Osteoblast (primary cell): ENCODE results near the gene IL7R. TPM values are rescaled to one million over a fixed set of nuclear protein-coding genes. Genes with fewer than 3 reads are reported as not detected.
"Not testable (repeated sequence)": the region's sequence is repeated elsewhere in the genome, so short reads cannot be mapped to it uniquely, and the experiment has no call there.

Experiments
- DNase-seq: peaks from one replicate; pipeline ENCODE4 v3.0.0; 2011; ENCODE audit warnings: low spot score, mixed read lengths; ENCODE audit not compliant: insufficient read length; ENCODE audit errors: missing footprints
- H2AFZ ChIP-seq: 2 replicates; pipeline ENCODE4 v1.6.0; 2011; ENCODE audit warnings: mild to moderate bottlenecking, low read length
- H3K27ac ChIP-seq: 2 replicates; pipeline ENCODE4 v1.5.1; 2011; ENCODE audit warnings: mild to moderate bottlenecking, low read depth, low read length, moderate library complexity
- H3K27me3 ChIP-seq: 2 replicates; pipeline ENCODE4 v1.6.0; 2012; ENCODE audit warnings: mild to moderate bottlenecking, control low read depth, inconsistent platforms, low read length, moderate library complexity; ENCODE audit not compliant: insufficient read depth
- H3K36me3 ChIP-seq: 2 replicates; pipeline ENCODE4 v1.5.1; 2011; ENCODE audit warnings: mild to moderate bottlenecking, low read length, control low read depth, moderate library complexity; ENCODE audit not compliant: insufficient read depth
- H3K4me1 ChIP-seq: 2 replicates; pipeline ENCODE4 v1.5.1; 2011; ENCODE audit warnings: mild to moderate bottlenecking, low read length, control low read depth, moderate library complexity; ENCODE audit not compliant: insufficient read depth
- H3K4me2 ChIP-seq: 2 replicates; pipeline ENCODE4 v1.6.0; 2011; ENCODE audit warnings: mild to moderate bottlenecking, low read length; ENCODE audit not compliant: insufficient read depth
- H3K4me3 ChIP-seq: fragments of 200-600 bp; sonication (generic); 3 replicates; pipeline ENCODE4 v1.5.1; 2012; ENCODE audit warnings: mild to moderate bottlenecking, low read length, inconsistent platforms; ENCODE audit not compliant: insufficient read depth
- H3K79me2 ChIP-seq: 2 replicates; pipeline ENCODE4 v1.6.0; 2012; ENCODE audit warnings: mild to moderate bottlenecking, low read length, control low read depth, inconsistent platforms; ENCODE audit not compliant: insufficient read depth
- H3K9me3 ChIP-seq: 2 replicates; pipeline ENCODE4 v1.5.1; 2011; ENCODE audit warnings: low read depth, low read length, control low read depth
- H4K20me1 ChIP-seq: 2 replicates; pipeline ENCODE4 v1.6.0; 2012; ENCODE audit warnings: mild to moderate bottlenecking, low read length, control low read depth; ENCODE audit not compliant: insufficient read depth
- CTCF ChIP-seq: IDR thresholded peaks from 2 replicates; pipeline ENCODE4 v1.5.1; 2011; ENCODE audit warnings: mild to moderate bottlenecking, low read depth, low read length, moderate library complexity; ENCODE audit errors: extremely low read depth
- total RNA-seq: library from RNA; depleted of rRNA; stranded (reverse); fragments of >200 nt; gene quantifications from 2 replicates; pipeline ENCODE4 v1.2.3, GENCODE V29; 2012

IL7R gene
- total RNA-seq, 1 donor: 2.2 TPM

- H3K4me2 ChIP-seq: peak overlapping the region; percentile 87
Observed at GRCh38 chr5:35852773-35853172, 3.9 kb upstream of the IL7R start.

GRCh38 chr5:35853631-35854030 is 3.1 kb upstream of the IL7R start:
- no peak for TF ChIP-seq CTCF

More at GRCh38 chr5:35852773-35853172, 3.9 kb upstream of the IL7R start:
- peak overlapping the region; percentile 57 for H2AFZ ChIP-seq
- H3K4me3 ChIP-seq: peak overlapping the region; percentile 71
- H3K79me2 ChIP-seq: no peaks in the 10 kb centered on the region
- no peak for DNase-seq
- H3K4me1 ChIP-seq: peaks cover 53% of the 10 kb centered on the region
- H3K36me3 ChIP-seq: no peaks in the 10 kb centered on the region
- H3K9me3 ChIP-seq: no peaks in the 10 kb centered on the region
- peak overlapping the region; percentile 62 for H3K27ac ChIP-seq
- no peaks in the 10 kb centered on the region for H3K27me3 ChIP-seq
- TF ChIP-seq CTCF: no peak
- H4K20me1 ChIP-seq: no peaks in the 10 kb centered on the region

DNA sequence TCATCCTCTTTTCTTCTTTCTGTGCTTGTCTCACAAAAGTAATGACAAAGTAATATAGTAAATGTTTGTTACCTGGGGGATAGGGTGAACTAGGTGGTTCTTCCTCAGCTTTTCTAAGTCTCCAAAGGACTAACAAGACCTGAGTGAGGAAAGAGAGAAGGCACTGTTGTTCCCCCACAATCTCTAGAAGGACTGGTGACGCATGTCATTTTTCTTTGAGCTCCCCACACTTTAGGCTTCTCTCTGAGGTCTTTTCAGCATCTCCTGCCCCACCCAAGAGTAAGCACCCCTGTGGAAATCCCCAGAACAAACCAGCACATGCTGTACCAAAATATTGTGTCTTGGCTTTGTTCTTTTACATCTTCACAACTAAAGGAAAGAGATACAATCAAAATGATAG is 2.4 kb upstream of the IL7R start:
- Histone ChIP-seq H3K27ac (no peak overlapping the region), H3K4me2 (no peak overlapping the region), H3K27me3 (no peaks in the 10 kb centered on the region), H3K36me3 (no peaks in the 10 kb centered on the region), H3K79me2 (peaks cover 4% of the 10 kb centered on the region), H4K20me1 (no peaks in the 10 kb centered on the region), H3K9me3 (no peaks in the 10 kb centered on the region), H2AFZ (no peak overlapping the region), H3K4me1 (peaks cover 68% of the 10 kb centered on the region), H3K4me3 (no peak overlapping the region)
- no peak for TF ChIP-seq CTCF
- DNase-seq: no peak

More at GRCh38 chr5:35853631-35854030, 3.1 kb upstream of the IL7R start:
- H3K4me2 ChIP-seq: no peak overlapping the region
- H4K20me1 ChIP-seq: no peaks in the 10 kb centered on the region
- no peak for DNase-seq
- H3K27ac ChIP-seq: no peak overlapping the region
- H3K36me3 ChIP-seq: no peaks in the 10 kb centered on the region
- peaks cover 62% of the 10 kb centered on the region for H3K4me1 ChIP-seq
- H3K9me3 ChIP-seq: no peaks in the 10 kb centered on the region
- no peak overlapping the region for H2AFZ ChIP-seq
- no peak overlapping the region for H3K4me3 ChIP-seq
- H3K27me3 ChIP-seq: no peaks in the 10 kb centered on the region
- peaks cover under 1% of the 10 kb centered on the region for H3K79me2 ChIP-seq

GRCh38 chr5:35855187-35855586 is 1.5 kb upstream of the IL7R start:
- H3K9me3 ChIP-seq: no peaks in the 10 kb centered on the region
- no peak for TF ChIP-seq CTCF
- H3K27me3 ChIP-seq: no peaks in the 10 kb centered on the region
- H4K20me1 ChIP-seq: no peaks in the 10 kb centered on the region
- no peak for DNase-seq
- no peak overlapping the region for H3K27ac ChIP-seq
- no peaks in the 10 kb centered on the region for H3K36me3 ChIP-seq
- no peak overlapping the region for H3K4me3 ChIP-seq
- H3K79me2 ChIP-seq: peaks cover 7% of the 10 kb centered on the region
- no peak overlapping the region for H2AFZ ChIP-seq
- H3K4me2 ChIP-seq: no peak overlapping the region
- H3K4me1 ChIP-seq: peaks cover 77% of the 10 kb centered on the region

DNA sequence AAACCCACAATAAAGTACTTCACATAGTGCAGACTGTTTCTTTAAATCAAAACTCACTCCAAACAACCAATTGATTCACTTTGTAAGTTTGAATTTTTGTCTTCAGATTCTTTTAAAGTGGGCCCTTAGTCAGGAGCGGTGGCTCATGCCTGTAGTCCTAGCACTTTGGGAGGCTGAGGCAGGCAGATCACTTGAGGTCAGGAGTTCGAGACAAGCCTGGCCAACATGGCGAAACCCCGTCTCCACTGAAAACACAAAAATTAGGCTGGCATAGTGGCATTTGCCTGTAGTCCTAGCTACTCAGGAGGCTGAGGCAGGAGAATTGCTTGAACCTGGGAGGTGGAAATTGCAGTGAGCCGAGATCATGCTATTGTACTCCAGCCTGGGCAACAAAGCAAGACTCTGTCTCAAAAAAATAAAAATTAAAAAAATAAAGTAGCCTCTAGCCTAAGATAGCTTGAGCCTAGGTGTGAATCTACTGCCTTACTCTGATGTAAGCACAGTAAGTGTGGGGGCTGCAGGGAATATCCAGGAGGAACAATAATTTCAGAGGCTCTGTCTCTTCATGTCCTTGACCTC is 416 bp upstream of the IL7R start:
- H3K9me3 ChIP-seq, DNase-seq, H3K79me2 ChIP-seq, H4K20me1 ChIP-seq, H3K27me3 ChIP-seq, H3K36me3 ChIP-seq: not testable (repeated sequence)
- H2AFZ ChIP-seq: peak overlapping the region; percentile 44
- H3K4me3 ChIP-seq: peak overlapping the region; percentile 56
- H3K4me2 ChIP-seq: peak overlapping the region; percentile 73
- peaks cover 82% of the 10 kb centered on the region for H3K4me1 ChIP-seq
- H3K27ac ChIP-seq: peak overlapping the region; percentile 78
